ENCODE data around the gene TMEM190.

The TMEM190 gene

GRCh38 chr19:55352040-55352439, 24.6 kb upstream of the TMEM190 start:
- ATAC-seq, result no peak

- no peak for ATAC-seq
Measured at GRCh38 chr19:55352549-55353145, 24.0 kb upstream of the TMEM190 start.

GRCh38 chr19:55353356-55353802, 23.2 kb upstream of the TMEM190 start:
- no peak for ATAC-seq

DNA sequence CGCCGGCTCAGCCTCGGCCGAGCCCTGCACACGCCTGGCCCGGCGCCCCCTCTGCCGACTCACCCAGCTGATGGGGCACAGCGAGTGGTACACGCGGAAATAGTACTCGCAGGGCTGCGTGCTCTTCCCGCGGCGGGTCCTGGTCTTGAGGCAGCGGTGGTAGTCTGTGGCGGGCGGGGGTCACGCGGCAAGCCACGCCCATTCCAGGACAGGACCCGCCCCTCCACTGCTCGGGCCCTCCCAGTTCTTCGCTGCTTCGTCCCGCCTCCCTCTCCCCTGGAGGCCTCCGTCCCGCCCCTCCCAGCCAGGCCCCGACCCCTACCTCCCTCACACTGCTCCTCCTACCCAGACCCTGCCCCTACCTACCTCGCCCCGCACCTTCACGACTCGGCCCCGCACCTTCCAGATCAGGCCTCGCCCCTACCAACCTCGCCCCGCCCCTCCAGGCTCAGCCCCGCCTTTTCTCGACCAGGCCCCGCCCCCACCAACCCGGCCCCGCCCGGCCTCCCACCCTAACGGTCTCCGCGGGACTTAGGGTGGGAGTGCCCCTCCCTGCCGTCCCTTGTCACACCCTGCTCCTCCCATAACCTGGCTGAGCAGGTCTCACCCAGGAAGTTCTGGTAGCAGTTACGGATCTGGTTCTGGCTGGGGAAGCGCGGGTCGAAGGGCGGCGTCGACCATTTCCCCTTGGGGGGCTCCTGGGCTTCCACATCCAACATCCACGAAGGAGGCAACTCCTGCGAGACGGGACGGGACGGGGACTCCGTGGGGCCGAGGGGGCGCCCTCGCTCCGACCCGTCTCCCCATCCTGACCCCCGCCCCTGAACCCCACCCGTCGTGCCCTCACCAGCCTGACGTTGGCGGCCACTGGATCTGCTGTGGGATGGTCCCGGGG, 22.6 kb upstream of the TMEM190 start:
- ATAC-seq, result peak; percentile 76 to 87

- no peak for ATAC-seq
Measured at GRCh38 chr19:55354698-55355212, 21.9 kb upstream of the TMEM190 start, which contains the start of gene COX6B2. Gene COX6B2 (minus strand): TSS chr19:55354719. CDS start chr19:55354521, 198 bp downstream.

GRCh38 chr19:55355213-55355821, 21.3 kb upstream of the TMEM190 start:
- ATAC-seq, result no peak

DNA sequence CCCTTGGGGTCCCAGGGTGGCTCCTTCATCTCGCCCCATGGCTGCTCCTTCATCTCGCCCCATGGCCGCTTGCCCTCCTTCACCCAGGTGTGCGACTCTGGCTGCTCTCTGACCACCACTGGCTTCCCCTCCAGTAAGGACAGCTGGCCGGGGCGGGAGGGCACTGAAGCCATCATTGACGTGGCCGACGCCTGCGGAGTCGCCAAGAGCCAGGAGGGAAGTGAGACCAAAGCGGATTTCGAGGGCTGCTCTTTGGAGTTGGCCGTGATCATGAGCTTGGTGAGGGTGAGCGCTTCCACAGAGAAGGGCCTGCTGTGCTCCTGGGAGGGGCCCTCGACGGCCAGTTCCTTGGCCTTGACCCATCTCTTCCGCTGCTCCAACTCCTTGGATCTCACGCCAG, 18.1 kb upstream of the TMEM190 start:
- no peak for ATAC-seq

DNA sequence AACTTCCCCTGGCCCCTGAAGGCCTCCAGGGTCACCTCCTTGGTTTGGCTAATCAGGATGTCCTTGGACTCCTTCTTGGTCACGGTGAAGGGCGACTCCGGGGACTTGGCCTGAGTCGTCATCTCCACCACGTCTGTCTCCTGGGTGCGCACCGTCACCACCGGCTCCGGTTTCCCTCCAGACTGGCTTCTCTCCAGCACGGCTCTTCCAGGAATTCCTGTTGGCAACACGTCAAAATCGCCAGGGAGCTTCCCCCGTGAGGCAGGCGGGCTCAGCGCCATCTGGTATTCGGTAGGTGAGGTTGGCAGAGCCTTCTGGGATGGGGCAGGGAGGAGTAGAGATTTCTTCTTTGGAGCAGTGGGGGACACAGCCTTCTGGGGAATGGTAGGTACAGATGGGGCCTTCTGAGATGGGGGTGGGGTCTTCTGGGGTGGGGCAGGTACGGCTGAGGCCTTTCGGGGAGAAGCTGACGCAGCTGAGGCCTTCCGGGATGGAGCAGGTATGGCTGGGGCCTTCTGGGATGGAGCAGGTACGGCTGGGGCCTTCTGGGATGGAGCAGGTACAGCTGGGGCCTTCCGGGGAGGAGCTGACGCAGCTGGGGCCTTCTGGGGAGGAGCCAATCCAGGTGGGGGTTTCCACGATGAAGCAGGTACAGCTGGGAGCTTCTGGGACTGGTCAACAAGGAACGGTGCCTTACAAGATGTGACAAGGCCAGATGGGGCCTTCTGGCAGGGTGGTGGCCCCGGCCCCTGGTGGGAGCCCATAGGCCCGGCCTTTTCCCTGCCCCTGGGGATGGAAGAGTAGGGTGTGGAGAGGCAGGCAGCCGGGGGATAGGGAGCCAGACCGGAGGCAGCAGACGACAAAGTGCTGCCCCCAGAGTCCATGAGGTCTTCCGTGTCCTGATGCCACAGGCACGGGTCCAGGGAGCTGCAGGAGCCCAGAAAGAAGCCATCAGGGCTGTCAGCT, 17.4 kb upstream of the TMEM190 start:
- ATAC-seq, result no peak

DNA sequence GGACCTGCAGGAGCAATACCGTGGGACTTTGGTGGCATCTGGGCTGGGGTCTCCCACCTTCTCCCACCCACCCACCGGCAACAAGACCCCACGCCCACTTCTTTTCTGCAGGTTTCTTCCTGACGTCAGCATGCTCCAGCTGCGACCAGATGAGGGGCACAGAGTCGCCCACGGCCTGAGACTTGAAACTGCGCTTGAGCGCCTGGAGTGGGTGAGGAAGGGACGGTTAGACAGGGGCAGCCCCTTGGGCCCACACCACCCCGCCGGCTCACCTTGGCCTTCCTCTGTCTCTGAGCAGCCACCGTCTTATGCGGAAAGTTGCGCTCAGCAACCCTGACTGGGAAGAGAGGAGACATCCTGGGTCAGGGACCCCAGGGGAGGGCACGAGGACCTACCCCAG, 15.7 kb upstream of the TMEM190 start:
- no peak for ATAC-seq

- no peak for ATAC-seq
Measured at GRCh38 chr19:55362174-55362989, 14.2 kb upstream of the TMEM190 start.

- no peak for ATAC-seq
Measured at GRCh38 chr19:55362990-55363716, 13.5 kb upstream of the TMEM190 start, which contains the start of gene GARIN5B. Gene GARIN5B (minus strand): TSS chr19:55363260. CDS start chr19:55363066, 194 bp downstream.

DNA sequence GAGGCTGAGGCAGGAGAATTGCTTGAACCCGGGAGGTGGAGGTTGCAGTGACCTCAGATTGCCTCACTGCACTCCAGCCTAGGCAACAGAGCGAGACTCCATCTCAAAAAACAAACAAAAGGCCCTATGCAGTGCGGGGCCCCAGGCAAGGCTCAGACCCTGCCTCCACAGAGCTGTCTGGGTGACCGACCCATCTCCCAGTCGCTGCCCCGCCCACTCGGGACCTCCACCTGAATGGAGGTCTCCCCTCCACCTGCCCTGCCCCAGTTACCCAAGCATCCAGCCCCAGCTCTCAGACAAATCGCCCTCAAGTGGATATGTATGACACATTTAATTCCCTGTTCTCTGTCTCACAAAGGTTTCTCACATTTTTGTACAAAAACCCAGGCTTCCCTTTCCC, 11.4 kb upstream of the TMEM190 start:
- no peak for ATAC-seq

DNA sequence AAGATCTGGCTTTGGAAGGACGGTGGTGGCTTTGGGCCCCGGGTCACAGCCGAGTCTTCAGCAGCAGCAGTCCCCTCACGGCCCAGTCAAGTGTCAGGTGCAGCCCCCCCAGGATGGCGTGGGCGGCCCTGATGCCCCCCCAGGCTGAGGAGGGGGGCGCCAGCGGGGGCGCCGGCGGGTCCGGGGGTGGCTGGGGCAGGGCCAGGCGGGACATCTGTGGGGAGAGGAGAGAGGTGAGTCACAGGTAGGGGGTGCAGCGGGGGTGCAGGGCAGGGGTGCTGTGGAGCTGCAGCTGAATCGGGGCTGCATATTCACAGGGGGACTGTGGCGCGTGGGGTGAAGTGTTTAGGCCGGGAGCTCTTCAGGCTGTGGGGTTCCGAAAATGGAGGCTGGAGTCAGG, 10.7 kb upstream of the TMEM190 start:
- no peak for ATAC-seq

DNA sequence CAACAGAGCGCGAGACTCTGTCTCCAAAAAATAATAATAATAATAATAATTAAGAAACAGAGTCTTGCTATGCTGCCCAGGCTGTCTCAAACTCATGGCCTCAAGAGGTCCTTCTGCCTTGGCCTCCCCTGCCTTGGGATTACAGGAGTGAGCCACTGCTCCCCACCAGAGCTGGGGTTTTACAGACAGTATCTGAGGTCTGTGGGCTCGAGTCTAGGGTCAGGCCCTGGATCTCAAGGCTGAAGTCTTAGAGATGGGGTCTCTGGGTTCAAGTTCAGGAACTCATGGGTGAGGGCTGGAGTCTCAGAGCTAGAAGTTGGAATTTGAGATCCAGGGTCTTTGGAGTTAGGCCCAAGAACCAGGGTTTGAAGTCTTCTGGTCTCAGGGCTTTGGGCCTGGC, 9.8 kb upstream of the TMEM190 start:
- no peak for ATAC-seq

DNA sequence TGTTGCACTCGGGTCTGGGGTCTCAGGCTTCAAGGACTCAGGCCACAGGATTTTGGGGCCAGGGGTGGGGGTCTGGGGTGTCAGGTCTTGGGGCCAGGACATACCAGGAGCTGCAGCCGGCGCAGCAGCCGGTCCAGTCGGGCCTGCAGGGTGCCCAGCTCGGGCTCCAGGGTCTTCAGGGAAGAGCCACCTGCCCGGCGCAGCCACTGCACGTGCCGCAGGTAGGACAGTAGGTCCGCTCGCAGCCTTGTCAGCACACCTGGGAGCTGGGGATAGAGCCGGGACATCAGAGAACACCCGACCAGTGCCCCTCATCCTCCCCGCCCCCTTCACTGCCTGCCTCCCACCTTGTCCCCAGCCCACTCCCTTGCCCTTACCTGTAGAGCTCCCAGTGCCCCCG, 8.5 kb upstream of the TMEM190 start:
- no peak for ATAC-seq

GRCh38 chr19:55368701-55369563, 7.7 kb upstream of the TMEM190 start:
- peak; percentile 25 to 42 for ATAC-seq

DNA sequence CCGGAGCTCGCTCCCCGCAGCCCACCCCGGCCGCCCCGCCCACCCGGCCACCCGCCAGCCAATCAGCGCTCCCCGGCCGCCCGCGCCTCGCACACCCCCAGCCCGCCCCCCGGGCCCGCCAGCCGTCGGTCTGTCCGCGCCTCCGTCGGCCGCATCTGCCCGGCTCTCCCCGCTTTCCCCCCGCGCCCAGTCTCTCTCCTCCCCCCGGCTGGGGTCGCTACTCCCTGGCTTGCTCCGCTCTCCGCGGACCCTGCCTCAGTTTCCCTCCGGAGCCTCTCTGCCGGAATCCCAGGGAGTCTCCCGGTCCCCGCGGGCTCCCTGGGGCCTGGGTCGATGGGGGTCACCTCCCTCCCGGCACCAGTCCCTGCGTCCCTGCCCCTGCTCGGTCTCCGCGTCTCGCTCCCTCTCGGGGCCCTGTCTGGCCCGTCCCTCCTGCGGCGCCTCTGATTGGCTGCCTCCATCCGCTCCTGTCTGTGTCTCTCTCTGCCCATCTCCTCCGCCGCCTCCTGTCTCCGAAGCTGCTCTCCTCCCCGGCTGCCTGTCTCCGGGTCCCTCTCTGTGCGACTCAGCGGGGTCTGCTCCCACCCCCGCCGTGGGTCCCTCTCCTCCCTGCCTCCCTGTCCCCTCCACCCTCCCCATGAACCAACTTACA, 6.8 kb upstream of the TMEM190 start:
- peak; percentile 42 to 60 for ATAC-seq

DNA sequence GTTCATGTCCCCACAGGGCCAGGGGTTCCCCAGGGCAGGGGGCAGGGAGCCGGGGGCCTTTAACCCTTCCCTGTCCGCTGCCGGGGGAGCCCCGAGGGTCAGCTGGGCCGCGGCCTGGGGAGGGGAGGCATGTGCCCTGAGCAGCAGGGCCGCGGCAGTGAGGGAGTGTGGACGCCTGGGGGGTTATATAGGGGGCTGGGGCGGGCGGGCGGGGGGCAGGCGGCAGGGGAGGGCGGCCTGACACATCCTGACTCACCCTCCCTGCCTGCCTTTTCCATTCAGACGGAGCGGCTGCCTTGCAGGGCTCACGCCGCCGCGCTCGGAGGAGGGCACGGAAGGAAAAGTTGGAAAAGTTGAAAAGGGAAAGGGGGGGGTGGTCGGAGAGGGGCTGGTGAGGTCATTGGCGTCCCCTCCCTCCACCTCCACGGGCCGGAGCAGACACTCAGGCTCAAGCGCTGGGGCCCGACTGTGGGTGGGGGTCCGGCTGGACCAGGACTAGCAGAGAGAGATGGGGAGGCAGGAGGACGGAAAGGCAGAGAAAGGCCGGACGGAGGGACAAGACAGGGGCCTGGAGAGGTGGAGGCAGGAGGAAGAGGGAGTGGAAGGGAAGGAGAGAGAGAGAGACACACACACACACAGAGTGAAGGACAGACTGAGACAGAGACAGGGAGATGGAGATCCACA, 6.2 kb upstream of the TMEM190 start, which contains the start of gene IL11:
TSS of gene IL11 (minus strand) at position 159 of the 684 bp plus-strand sequence. CDS start at position 6, 153 bp downstream.
- ATAC-seq, result no peak
